D721Med (cell line): ENCODE results near the gene NDOR1.

Experiments
- DNase-seq: peaks from one replicate; pipeline ENCODE4 v3.0.0; 2011; ENCODE audit warnings: low spot score; ENCODE audit not compliant: insufficient read length
- FAIRE-seq: peaks from 2 replicates; lab custom pipeline; 2011; peaks lifted over from hg19 to GRCh38; lab: Jason Lieb, UNC
- CTCF ChIP-seq: IDR thresholded peaks from 2 replicates; pipeline ENCODE4 v1.5.1; 2012; ENCODE audit warnings: mild to moderate bottlenecking, control low read depth; ENCODE audit not compliant: insufficient read depth; ENCODE audit errors: missing control alignments

NDOR1 gene

GRCh38 chr9:137198051-137198901 is 7.2 kb upstream of the NDOR1 start:
- no peak for TF ChIP-seq CTCF
- DNase-seq (no peak), FAIRE-seq (no peak)

GRCh38 chr9:137198902-137199283 is 6.6 kb upstream of the NDOR1 start:
- no peak for FAIRE-seq
- TF ChIP-seq CTCF = no peak
- DNase-seq = no peak

GRCh38 chr9:137199411-137200121 is 5.9 kb upstream of the NDOR1 start:
- FAIRE-seq = no peak
- no peak for DNase-seq
- no peak for TF ChIP-seq CTCF

- FAIRE-seq (no peak), DNase-seq (peak; percentile 100)
- TF ChIP-seq CTCF = no peak
These were observed 4.9 kb upstream of the NDOR1 start, which contains the start of gene TPRN for GRCh38 chr9:137200311-137201204. TSS of gene TPRN (minus strand) at chr9:137200741. CDS start at chr9:137200711, 30 bp downstream.

GRCh38 chr9:137201205-137201868 is 4.2 kb upstream of the NDOR1 start:
- no peak for DNase-seq
- TF ChIP-seq CTCF = no peak
- no peak for FAIRE-seq

GRCh38 chr9:137202966-137203365 is 2.5 kb upstream of the NDOR1 start:
- no peak for FAIRE-seq
- DNase-seq = no peak
- no peak for TF ChIP-seq CTCF
